ENCODE measurements around the gene SNX27.

The SNX27 gene

DNA sequence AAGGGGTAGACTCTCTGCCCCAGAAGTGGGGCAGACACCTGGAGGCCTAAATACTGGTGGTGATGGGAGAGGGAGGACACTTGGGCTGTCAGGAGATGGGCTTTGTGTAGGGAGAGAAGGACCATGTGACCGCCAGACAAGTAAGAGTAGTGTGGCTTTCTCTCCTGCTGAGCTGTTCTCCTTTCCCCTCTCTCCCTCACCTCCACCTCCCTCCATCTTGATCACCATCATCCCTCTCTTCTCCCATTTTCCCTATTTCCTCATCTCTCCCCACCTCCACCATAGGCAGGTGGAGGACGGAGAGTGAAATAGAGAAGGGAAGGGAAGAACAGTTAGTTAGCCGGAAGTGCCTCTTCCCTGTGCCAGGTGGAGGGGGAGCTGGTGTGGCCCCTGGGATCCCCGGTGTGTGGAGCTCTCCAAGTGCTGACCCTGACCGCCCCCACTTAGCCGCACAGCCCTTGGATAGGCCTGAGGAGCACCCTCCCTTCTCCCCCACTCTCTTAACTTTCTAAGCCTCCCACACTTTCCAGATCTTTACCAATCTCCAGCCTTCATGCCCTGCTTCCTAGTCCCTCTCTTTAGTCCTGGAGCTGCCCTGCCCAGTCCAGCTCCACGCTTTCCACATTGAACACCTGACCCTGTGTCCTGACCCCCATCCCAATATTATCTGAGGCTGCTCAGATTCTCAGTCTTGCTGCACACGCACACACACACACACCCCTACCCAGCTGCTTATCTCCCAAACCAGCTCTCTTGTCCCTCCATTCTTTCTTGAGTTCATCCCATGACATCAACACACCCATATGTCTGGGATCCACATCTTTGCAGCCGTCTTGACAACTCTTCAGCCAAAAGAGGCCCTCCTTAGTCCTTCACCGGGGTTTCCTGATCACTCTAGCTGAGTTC, 103.2 kb downstream of the SNX27 start:
- H3K36me3 ChIP-seq (ENCODE audit: low read depth): no peaks in the 10 kb centered on the region
- no peak overlapping the region for H3K27ac ChIP-seq (ENCODE audit: poor library complexity, severe bottlenecking)
- TF ChIP-seq, protein P1, sequence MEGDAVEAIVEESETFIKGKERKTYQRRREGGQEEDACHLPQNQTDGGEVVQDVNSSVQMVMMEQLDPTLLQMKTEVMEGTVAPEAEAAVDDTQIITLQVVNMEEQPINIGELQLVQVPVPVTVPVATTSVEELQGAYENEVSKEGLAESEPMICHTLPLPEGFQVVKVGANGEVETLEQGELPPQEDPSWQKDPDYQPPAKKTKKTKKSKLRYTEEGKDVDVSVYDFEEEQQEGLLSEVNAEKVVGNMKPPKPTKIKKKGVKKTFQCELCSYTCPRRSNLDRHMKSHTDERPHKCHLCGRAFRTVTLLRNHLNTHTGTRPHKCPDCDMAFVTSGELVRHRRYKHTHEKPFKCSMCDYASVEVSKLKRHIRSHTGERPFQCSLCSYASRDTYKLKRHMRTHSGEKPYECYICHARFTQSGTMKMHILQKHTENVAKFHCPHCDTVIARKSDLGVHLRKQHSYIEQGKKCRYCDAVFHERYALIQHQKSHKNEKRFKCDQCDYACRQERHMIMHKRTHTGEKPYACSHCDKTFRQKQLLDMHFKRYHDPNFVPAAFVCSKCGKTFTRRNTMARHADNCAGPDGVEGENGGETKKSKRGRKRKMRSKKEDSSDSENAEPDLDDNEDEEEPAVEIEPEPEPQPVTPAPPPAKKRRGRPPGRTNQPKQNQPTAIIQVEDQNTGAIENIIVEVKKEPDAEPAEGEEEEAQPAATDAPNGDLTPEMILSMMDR (IDR thresholded peaks at IDR 0.05; ENCODE audit: poor library complexity, severe bottlenecking): no peak
- DNase-seq (ENCODE audit: low spot score): no peak
- H3K4me1 ChIP-seq (ENCODE audit: insufficient read depth, poor library complexity, severe bottlenecking): peaks cover 4% of the 10 kb centered on the region
- H3K9me3 ChIP-seq (ENCODE audit: severe bottlenecking): no peaks in the 10 kb centered on the region
- peaks cover 7% of the 10 kb centered on the region for H3K27me3 ChIP-seq (ENCODE audit: insufficient read depth, poor library complexity, severe bottlenecking)
- ATAC-seq (ENCODE audit: low read depth): no peak
- H3K4me3 ChIP-seq (ENCODE audit: severe bottlenecking): no peak overlapping the region

DNA sequence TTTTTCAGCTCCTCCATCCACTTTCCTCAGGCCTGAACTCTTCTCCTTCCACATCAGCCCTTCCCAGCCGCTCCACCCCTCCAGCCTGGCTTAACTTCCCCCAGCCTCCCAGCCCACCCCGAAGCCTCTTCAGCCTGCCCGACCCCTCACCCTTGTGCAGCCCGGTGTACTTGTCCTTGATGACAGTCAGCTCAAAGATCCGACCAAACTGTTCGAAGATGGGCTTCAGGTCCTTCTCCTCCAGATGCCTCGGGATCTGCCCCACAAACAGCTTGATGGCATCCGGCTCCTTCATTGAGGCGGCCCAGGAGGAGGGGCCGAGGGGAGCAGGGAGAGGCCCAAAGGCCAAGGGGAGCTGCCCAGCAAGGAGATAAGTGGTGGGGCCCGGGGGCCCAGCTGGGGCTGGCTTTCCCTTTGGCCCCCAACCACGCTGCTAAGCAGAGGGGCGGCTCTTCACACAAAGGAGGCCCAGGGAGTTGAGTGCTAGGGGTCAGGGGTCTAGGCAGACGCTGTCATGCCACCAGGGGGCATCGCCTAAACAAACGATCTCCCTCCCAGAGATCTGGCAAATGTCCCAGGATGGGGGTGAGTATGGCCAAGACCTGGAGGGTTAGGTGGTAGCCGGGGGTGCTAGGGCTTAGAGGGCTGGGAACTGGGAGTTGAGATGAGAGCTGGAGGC, 104.0 kb downstream of the SNX27 start:
- no peak overlapping the region for H3K27ac ChIP-seq (ENCODE audit: poor library complexity, severe bottlenecking)
- TF ChIP-seq, protein P1 (IDR thresholded peaks at IDR 0.05; ENCODE audit: poor library complexity, severe bottlenecking): no peak
- ATAC-seq (ENCODE audit: low read depth) (no peak), DNase-seq (ENCODE audit: low spot score) (no peak)
- H3K27me3 ChIP-seq (ENCODE audit: insufficient read depth, poor library complexity, severe bottlenecking): peaks cover 7% of the 10 kb centered on the region
- H3K4me3 ChIP-seq (ENCODE audit: severe bottlenecking): no peak overlapping the region
- no peaks in the 10 kb centered on the region for H3K36me3 ChIP-seq (ENCODE audit: low read depth)
- peaks cover 4% of the 10 kb centered on the region for H3K4me1 ChIP-seq (ENCODE audit: insufficient read depth, poor library complexity, severe bottlenecking)
- H3K9me3 ChIP-seq (ENCODE audit: severe bottlenecking): no peaks in the 10 kb centered on the region

DNA sequence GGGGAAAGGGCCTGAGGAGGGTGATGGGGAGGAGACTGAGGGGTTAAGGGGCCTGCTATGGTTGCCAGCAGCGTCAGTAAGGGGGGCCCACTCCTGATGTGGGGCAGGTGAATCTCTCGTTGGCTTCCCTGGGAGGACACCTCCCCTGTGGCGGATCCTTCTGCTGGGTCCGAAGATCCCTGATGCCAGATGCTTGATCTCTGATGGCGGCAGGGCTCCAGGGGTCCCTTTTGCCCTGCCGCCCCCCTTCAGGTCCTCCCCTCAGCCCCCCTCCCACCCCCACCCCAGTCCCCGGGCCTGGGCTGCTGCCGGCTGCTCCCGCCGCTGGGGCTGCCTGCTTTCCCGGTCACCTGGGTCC, 104.5 kb downstream of the SNX27 start:
- DNase-seq (ENCODE audit: low spot score): no peak
- no peak for ATAC-seq (ENCODE audit: low read depth)
- TF ChIP-seq, protein P1 (IDR thresholded peaks at IDR 0.05; ENCODE audit: poor library complexity, severe bottlenecking): no peak
- peaks cover 7% of the 10 kb centered on the region for H3K27me3 ChIP-seq (ENCODE audit: insufficient read depth, poor library complexity, severe bottlenecking)
- H3K36me3 ChIP-seq (ENCODE audit: low read depth): no peaks in the 10 kb centered on the region
- no peak overlapping the region for H3K4me3 ChIP-seq (ENCODE audit: severe bottlenecking)
- H3K27ac ChIP-seq (ENCODE audit: poor library complexity, severe bottlenecking): no peak overlapping the region
- H3K4me1 ChIP-seq (ENCODE audit: insufficient read depth, poor library complexity, severe bottlenecking): peaks cover 4% of the 10 kb centered on the region
- H3K9me3 ChIP-seq (ENCODE audit: severe bottlenecking): no peaks in the 10 kb centered on the region

DNA sequence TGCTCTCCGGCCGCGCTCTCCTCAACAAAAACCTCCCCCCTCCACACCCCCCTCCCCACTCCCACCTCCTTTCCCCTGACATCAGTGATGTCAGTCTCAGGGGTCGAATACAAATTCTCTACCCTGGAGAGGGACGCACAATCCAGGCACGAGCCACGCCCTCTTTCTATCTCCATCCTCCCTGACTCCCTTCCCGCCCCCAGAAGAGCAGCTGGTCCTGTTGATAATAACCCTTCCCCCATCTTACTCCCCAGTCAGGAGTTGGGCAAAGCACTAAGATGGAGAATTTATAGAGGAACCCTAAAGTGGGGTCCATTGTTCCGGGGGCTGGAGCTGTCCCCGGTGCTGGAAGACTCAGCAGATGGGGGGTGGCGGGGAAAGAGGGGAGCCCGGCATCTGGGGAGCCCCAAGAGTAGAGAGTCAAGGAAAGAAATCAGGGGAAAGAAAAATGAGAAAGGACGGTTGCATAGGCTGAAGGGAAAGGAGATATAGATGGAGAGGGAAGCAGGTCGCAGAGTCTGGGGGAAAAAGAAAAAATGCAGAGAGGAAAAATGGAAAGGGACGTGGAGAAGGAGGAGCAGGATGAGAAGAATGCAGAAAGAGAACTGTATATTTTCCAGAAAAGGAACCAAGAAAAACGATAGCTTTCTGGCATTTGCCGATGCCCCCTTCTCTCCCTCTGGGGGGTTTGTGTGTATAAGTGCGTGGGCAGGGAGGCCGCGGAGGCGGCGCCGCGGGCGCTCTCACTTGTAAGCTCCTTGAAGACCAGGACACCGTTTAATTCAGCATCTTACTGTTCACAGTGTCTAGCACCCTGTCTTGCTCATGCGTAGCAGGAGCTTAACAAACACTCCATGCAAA, 105.2 kb downstream of the SNX27 start, which contains the start of gene CELF3:
Gene CELF3 (minus strand): TSS at position 33 of the 861 bp plus-strand sequence. CDS start 783 bp downstream, outside the sequence.
- Histone ChIP-seq H3K4me3 (ENCODE audit: severe bottlenecking) (no peak within 1 kb of the TSS), H3K4me1 (ENCODE audit: insufficient read depth, poor library complexity, severe bottlenecking) (peaks cover 4% of the 10 kb centered on the region), H3K36me3 (ENCODE audit: low read depth) (no peaks in the 10 kb centered on the region), H3K27ac (ENCODE audit: poor library complexity, severe bottlenecking) (no peak within 1 kb of the TSS), H3K27me3 (ENCODE audit: insufficient read depth, poor library complexity, severe bottlenecking) (peaks cover 7% of the 10 kb centered on the region), H3K9me3 (ENCODE audit: severe bottlenecking) (no peaks in the 10 kb centered on the region)
- DNase-seq (ENCODE audit: low spot score): no peak
- ATAC-seq (ENCODE audit: low read depth): no peak
- TF ChIP-seq, protein P1 (IDR thresholded peaks at IDR 0.05; ENCODE audit: poor library complexity, severe bottlenecking): no peak

Data from RWPE2 (cell line).